GM13977 (cell line): ENCODE results near the gene LYRM4.

Source experiments
- DNase-seq: peaks from one replicate; pipeline ENCODE4 v3.0.0; 2012; ENCODE audit warnings: low spot score
- in situ Hi-C: fragments of 300-500 bp; cut with MboI; formaldehyde crosslinking; loops from one replicate; pipeline ENCODE4 v1.12.0; 2022; ENCODE audit warnings: low sequenced_read_pairs, low pct_unique_long_range_greater_than_20kb, mixed read lengths, inconsistent platforms; ENCODE audit not compliant: unreplicated experiment
- TF ChIP-seq, protein P1 (sequence below): IDR thresholded peaks from 2 replicates; pipeline ENCODE4 v1.5.1; 2012; ENCODE audit warnings: mild to moderate bottlenecking, control low read depth; ENCODE audit not compliant: insufficient read depth; ENCODE audit errors: extremely low read depth, missing control alignments

The LYRM4 gene

DNA sequence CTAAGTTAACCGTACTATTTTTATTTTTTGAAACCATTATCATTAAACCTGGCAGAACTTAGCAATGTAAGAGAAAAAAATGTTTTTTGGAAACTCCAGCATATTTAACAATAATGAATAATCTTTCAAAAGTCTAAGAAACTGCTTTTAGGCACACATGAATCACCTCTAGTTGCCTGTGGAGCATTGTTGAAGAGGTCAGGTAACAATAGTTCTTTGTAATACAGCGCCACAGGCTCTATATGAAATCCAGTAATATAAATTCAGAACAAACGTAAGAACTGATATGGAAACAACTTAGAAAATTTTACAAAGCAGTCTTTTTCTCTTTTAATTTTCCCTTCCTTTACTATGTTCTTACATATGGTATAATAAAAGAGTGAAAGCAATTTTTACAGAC is 10.3 kb downstream of the LYRM4 start:
- in situ Hi-C loops: no loop called here
- no peak for DNase-seq
- TF ChIP-seq, protein P1, sequence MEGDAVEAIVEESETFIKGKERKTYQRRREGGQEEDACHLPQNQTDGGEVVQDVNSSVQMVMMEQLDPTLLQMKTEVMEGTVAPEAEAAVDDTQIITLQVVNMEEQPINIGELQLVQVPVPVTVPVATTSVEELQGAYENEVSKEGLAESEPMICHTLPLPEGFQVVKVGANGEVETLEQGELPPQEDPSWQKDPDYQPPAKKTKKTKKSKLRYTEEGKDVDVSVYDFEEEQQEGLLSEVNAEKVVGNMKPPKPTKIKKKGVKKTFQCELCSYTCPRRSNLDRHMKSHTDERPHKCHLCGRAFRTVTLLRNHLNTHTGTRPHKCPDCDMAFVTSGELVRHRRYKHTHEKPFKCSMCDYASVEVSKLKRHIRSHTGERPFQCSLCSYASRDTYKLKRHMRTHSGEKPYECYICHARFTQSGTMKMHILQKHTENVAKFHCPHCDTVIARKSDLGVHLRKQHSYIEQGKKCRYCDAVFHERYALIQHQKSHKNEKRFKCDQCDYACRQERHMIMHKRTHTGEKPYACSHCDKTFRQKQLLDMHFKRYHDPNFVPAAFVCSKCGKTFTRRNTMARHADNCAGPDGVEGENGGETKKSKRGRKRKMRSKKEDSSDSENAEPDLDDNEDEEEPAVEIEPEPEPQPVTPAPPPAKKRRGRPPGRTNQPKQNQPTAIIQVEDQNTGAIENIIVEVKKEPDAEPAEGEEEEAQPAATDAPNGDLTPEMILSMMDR: no peak

DNA sequence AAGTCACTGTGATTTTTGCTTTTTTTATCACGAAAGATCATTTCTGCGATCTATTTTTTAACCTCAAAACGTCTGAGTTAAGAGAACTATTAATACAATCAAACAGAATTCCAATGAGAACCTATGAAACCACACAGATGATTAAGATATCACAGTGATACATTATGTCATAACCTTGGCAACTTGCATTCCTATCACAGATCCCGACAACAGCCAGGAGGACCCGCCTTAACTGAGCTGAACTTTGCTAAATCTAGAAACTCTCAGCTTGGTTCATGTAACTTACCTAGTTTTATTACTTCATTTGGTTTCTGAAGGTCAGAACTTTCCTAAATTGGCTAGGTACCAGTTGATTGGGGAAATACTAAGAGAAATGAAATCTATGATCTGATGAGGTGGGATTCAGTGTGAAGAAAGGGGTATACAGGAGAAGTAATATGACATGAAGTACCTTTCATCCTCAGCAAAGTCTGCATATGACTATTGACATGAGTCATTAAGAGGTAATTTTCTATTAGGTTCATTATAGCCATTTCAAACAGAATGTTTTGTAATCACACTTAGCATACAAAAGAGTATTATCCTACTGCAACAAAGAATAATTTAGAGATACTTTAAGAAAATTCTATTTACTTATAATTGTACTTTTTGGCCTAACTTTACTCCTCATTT is 11.2 kb downstream of the LYRM4 start:
- TF ChIP-seq, protein P1: no peak
- in situ Hi-C loops: no loop called here
- DNase-seq: no peak

DNA sequence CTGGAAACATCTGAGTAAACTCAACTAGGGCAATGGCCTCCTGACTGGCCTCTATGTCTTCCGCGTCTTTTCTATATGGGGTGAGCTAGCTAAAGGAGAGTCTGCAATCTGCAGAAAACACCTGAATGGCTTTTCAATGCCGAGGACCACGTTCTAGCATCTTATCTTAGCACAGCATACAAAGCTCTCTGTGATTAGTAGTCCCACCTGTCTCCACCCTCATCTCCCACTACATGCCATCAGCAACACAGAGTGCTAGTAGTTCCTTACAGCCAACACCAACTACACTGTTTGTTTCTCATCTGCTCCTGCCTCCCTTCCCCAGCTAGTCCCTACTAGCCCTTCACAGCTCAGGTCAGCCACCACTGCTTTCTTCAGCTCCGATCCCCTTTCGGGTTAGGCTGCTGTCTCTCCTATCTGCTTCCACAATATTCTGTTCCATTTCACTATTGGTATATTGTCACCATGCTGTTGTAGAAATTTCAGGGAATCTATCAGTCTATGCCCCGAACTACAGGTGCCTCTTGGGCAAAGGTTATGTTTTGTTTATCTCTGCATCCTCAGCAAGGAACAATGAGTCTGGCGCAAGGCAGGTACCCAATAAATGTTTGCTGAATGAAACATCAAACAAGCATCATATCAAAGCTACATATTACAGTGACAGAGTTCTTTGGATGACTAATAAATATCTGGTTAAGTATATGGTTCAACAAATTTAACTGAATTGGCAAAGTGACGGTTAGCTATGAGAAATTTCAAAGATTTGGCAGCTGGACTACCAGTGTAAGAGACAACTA is 12.2 kb downstream of the LYRM4 start:
- DNase-seq: no peak
- in situ Hi-C loops: no loop called here
- TF ChIP-seq, protein P1: no peak

DNA sequence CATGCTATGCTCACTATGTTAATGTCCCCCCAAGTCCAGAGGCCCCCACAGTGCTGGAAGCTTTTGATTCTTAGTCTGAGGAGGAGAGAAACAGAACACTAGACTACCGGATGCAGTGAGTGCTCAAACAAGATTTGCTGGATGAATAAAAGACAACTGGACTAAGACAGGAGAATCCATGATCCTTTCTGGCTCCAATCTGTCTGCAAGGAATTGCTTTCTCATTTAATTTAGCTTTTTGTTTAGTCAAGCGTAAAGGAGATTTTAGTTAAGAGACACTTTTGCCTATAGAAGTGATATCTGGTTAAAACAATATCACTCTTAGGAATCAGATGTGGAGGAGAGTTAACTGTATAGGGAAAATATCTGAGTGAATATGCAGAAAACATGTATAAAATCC is 13.5 kb downstream of the LYRM4 start:
- DNase-seq: no peak
- in situ Hi-C loops: no loop called here
- TF ChIP-seq, protein P1: no peak

DNA sequence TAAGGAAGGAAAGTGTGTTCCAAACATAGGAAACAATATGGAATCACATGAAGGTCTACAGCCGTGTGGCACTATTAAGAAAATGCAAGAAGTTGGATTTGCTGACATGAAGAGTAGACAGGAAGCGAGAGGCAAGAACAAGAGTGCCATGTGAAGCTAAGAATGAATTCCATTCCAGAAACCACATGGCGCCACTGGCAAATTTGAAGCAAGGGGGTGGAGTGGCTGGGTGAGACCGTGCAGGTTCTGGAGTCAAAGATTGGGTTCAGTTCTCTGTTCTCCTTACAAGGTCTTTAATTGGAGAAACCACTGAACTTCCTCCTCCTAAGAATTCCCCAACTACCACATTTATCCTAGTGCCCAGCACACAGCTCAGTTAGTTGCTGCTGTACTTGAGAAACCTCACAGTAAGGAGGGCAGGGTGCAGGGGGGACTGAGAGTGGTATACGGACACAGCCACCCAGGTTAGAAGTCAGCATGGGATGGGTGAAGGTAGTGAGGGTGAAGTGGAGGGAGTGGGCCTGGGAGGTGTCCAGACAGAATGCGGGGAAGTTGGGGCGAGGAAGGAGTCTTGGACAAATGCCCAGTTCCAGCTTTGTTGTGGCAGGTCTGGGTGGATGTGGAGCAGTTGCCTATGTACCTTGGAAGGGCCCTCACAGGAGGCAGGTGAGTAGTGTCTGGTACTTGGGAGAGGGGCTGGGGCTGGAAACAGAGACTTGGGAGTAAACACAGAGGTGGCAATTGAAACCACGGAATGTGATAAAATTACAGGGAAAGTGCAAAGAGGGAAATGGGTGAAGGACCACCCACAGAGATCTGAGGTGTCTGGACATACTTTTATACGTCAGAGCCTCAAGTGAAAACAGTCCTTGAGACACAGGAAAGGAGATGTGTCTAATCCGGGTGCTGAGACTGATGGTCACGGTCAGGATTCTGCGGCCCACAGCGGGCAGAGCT is 14.3 kb downstream of the LYRM4 start:
- no peak for DNase-seq
- in situ Hi-C loops: no loop called here

DNA sequence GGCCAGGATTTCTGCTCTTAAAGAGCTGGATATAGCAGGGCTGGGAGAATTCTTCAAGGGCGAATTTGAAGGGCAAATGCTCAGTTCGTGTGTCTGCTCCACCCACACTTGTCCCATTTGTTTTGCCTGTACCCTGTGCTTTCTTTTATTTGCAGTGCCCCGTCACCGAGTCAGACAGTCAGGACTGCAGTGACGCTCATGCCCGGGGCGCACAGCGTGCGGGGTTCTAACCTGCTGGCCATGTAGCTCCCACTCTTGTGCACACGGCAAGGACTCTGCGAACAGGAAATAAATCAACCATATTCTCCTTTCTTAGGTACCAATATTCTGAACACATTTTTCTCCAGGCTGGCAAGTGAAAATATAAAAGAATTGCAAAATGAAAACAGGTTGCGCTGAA is 17.7 kb downstream of the LYRM4 start:
- TF ChIP-seq, protein P1: no peak
- no peak for DNase-seq
- in situ Hi-C loops: no loop called here

More for the DNA sequence above, 14.3 kb downstream of the LYRM4 start:
- TF ChIP-seq, protein P1: no peak
